ENCODE results near the gene CXCR5. TPM values are rescaled to one million over a fixed set of nuclear protein-coding genes. Genes with fewer than 3 reads are reported as not detected.

The CXCR5 gene
- total RNA-seq, 4 donors from 2014 or later = 0.09 to 0.12 TPM; not detected in 2

- TF ChIP-seq, protein P1, sequence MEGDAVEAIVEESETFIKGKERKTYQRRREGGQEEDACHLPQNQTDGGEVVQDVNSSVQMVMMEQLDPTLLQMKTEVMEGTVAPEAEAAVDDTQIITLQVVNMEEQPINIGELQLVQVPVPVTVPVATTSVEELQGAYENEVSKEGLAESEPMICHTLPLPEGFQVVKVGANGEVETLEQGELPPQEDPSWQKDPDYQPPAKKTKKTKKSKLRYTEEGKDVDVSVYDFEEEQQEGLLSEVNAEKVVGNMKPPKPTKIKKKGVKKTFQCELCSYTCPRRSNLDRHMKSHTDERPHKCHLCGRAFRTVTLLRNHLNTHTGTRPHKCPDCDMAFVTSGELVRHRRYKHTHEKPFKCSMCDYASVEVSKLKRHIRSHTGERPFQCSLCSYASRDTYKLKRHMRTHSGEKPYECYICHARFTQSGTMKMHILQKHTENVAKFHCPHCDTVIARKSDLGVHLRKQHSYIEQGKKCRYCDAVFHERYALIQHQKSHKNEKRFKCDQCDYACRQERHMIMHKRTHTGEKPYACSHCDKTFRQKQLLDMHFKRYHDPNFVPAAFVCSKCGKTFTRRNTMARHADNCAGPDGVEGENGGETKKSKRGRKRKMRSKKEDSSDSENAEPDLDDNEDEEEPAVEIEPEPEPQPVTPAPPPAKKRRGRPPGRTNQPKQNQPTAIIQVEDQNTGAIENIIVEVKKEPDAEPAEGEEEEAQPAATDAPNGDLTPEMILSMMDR (IDR thresholded peaks at IDR 0.05) = no peak
- ATAC-seq (ENCODE audit: low FRiP score) = no peak
- DNase-seq (ENCODE audit: low spot score) = no peak
Observed at GRCh38 chr11:118913411-118914125, 29.9 kb downstream of the CXCR5 start.

GRCh38 chr11:118914178-118914918, 30.7 kb downstream of the CXCR5 start:
- TF ChIP-seq, protein P1 (IDR thresholded peaks at IDR 0.05) = no peak
- DNase-seq (ENCODE audit: low spot score) (no peak), ATAC-seq (ENCODE audit: low FRiP score) (no peak)

- TF ChIP-seq, protein P1 (IDR thresholded peaks at IDR 0.05) = no peak
- DNase-seq (ENCODE audit: low spot score) (no peak), ATAC-seq (ENCODE audit: low FRiP score) (no peak)
Observed at GRCh38 chr11:118914987-118915386, 31.3 kb downstream of the CXCR5 start.

DNA sequence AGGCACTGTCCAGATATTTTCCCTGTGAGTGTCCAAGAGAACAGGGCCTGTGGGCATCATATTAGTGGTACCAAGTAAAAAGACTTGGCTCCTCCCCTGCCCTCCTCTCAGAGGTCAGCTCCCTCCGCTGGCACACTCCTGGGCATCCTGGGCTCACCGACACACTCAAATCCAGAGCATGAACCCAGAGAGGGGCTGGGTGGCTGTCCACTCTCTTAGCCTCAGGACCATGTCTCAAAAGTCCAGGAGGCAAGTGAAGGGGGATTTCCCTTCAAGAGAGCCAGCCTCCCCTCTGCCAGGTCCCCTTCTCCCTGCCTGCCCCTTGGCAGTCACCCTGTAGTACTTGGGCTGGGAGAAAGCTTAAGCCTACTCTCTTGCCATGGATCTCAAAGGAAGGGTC, 31.7 kb downstream of the CXCR5 start:
- TF ChIP-seq, protein P1 (IDR thresholded peaks at IDR 0.05) = no peak
- ATAC-seq (ENCODE audit: low FRiP score) = no peak
- no peak for DNase-seq (ENCODE audit: low spot score)

- TF ChIP-seq, protein P1 (IDR thresholded peaks at IDR 0.05) = no peak
- no peak for DNase-seq (ENCODE audit: low spot score)
- no peak for ATAC-seq (ENCODE audit: low FRiP score)
Observed at GRCh38 chr11:118915941-118916841, 32.5 kb downstream of the CXCR5 start.

DNA sequence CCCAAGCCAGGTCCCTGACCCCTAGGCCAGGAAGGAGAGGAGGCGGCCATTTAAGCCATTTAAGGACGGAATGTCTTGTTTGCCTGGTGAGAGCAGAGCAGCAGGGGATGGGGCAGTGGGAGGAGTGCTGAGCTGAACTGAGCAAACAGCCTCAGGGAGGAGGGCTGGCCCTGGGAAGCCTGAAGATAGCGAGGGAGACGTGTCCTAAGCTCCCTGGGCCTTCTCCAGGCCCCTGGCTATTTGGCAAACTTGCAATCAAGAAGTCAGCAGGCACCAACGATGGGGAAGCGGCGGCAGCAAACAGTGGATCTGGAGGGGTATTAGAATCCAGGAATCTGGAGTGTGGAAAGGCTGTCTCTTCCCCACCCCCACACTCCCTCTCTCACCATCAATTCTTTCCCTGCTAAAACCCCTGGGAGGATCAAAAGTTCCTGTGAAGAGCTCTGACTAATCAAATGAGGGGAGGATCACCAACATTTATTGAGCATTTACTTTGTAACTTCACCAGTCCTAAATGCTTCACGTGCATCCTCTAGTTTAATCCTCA, 33.2 kb downstream of the CXCR5 start:
- TF ChIP-seq, protein P1 (IDR thresholded peaks at IDR 0.05) = no peak
- no peak for DNase-seq (ENCODE audit: low spot score)
- ATAC-seq (ENCODE audit: low FRiP score) = no peak

All from omental fat pad (tissue), 4 donors.